Measurements from ENCODE around the gene GPR158.
A peak's percentile ranks its signal among the peaks of the same experiment; 100 is the strongest.
"Not testable (repeated sequence)": the region's sequence is repeated elsewhere in the genome, so short reads cannot be mapped to it uniquely, and the experiment has no call there.

The GPR158 gene

DNA sequence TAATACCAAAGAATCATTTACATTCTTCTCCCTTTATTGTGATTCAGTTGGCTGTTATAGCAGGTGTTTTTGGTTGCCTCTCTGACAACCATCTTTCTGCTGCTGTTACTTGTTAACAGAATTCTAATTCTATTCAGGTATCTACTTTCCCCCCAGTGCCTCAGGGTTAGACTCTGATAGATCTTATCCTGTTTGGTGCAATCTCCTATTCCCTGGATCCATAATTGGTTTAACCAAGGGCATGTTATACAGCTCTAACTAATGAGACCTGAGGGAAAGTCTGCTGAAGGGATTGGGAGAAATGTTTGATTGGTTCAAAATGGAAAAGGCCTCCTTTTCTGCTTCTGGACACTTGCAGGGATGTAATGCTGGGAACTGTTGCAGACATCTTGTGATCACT, 161.5 kb downstream of the GPR158 start:
- H3K27me3 ChIP-seq (ENCODE audit: control insufficient read depth in 5 of 5, insufficient read depth in 4 of 5, low read length in 5 of 5) = no peaks in the 10 kb centered on the region
- H3K9me3 ChIP-seq (ENCODE audit: control insufficient read depth in 5 of 5, low read length in 5 of 5) = no peaks in the 10 kb centered on the region
- H3K4me1 ChIP-seq (ENCODE audit: control insufficient read depth in 5 of 5, insufficient read depth in 5 of 5, low read length in 5 of 5) = no peaks in the 10 kb centered on the region
- H3K9ac ChIP-seq (ENCODE audit: low read length in 5 of 5) = no peak overlapping the region
- H3K36me3 ChIP-seq (ENCODE audit: control insufficient read depth in 5 of 5, insufficient read depth in 5 of 5, low read length in 5 of 5) = no peaks in the 10 kb centered on the region
- H3K27ac ChIP-seq (ENCODE audit: low read depth, low read length) = no peak overlapping the region
- no peak overlapping the region for H3K4me3 ChIP-seq (ENCODE audit: low read depth in 1 of 5, low read length in 5 of 5)

GRCh38 chr10:25338271-25338670, 163.5 kb downstream of the GPR158 start:
- Histone ChIP-seq H3K4me3 (ENCODE audit: low read depth in 1 of 5, low read length in 5 of 5) (no peak overlapping the region), H3K36me3 (ENCODE audit: control insufficient read depth in 5 of 5, insufficient read depth in 5 of 5, low read length in 5 of 5) (no peaks in the 10 kb centered on the region), H3K9ac (ENCODE audit: low read length in 5 of 5) (no peak overlapping the region), H3K27ac (ENCODE audit: low read depth, low read length) (no peak overlapping the region), H3K9me3 (ENCODE audit: control insufficient read depth in 5 of 5, low read length in 5 of 5) (no peaks in the 10 kb centered on the region), H3K4me1 (ENCODE audit: control insufficient read depth in 5 of 5, insufficient read depth in 5 of 5, low read length in 5 of 5) (no peaks in the 10 kb centered on the region), H3K27me3 (ENCODE audit: control insufficient read depth in 5 of 5, insufficient read depth in 4 of 5, low read length in 5 of 5) (no peaks in the 10 kb centered on the region)

DNA sequence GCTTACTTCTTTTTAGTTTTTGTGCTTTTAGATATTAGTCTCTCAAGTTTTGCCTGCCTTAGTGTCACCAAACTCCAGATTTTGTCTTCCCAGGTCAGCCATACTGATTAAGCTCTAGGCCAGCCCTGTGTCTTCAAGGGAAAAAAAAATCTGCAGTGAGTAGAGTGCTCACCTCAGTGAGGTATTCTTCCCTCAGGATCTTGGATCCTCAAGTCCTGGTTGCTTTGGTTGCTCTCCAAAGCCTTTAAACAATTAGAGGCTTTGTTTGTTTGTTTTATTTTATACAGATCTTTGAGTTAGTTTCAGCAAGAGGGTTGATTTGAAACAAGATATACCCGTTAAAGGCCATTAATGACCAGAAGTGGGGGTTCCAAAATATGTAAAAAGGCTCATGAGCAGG, 165.2 kb downstream of the GPR158 start:
- Histone ChIP-seq H3K9me3 (ENCODE audit: control insufficient read depth in 5 of 5, low read length in 5 of 5) (no peaks in the 10 kb centered on the region), H3K27me3 (ENCODE audit: control insufficient read depth in 5 of 5, insufficient read depth in 4 of 5, low read length in 5 of 5) (no peaks in the 10 kb centered on the region), H3K36me3 (ENCODE audit: control insufficient read depth in 5 of 5, insufficient read depth in 5 of 5, low read length in 5 of 5) (no peaks in the 10 kb centered on the region), H3K4me1 (ENCODE audit: control insufficient read depth in 5 of 5, insufficient read depth in 5 of 5, low read length in 5 of 5) (no peaks in the 10 kb centered on the region), H3K9ac (ENCODE audit: low read length in 5 of 5) (no peak overlapping the region), H3K27ac (ENCODE audit: low read depth, low read length) (no peak overlapping the region), H3K4me3 (ENCODE audit: low read depth in 1 of 5, low read length in 5 of 5) (no peak overlapping the region)

DNA sequence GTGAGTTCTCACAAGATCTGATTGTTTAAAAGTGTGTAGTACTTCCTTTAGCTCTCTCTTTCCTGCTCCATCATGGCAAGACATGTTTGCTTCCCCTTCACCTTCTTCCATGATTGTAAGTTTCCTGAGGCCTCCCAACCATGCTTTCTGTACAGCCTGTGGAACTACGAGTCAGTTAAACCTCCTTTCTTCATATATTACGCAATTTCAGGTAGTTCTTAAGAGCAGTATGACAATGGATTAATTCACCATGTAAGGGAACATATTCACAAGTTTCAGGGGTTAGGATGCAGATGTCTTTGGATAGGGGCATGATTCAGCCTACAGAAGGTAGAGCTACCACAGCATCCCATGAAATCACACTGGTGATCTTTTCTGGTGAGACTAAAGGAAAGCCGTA, 174.7 kb downstream of the GPR158 start:
- no peak overlapping the region for H3K4me3 ChIP-seq (ENCODE audit: low read depth in 1 of 5, low read length in 5 of 5)
- no peaks in the 10 kb centered on the region for H3K27me3 ChIP-seq (ENCODE audit: control insufficient read depth in 5 of 5, insufficient read depth in 4 of 5, low read length in 5 of 5)
- no peak overlapping the region for H3K9ac ChIP-seq (ENCODE audit: low read length in 5 of 5)
- no peaks in the 10 kb centered on the region for H3K9me3 ChIP-seq (ENCODE audit: control insufficient read depth in 5 of 5, low read length in 5 of 5)
- H3K4me1 ChIP-seq (ENCODE audit: control insufficient read depth in 5 of 5, insufficient read depth in 5 of 5, low read length in 5 of 5) = no peaks in the 10 kb centered on the region
- H3K27ac ChIP-seq (ENCODE audit: low read depth, low read length) = no peak overlapping the region
- H3K36me3 ChIP-seq (ENCODE audit: control insufficient read depth in 5 of 5, insufficient read depth in 5 of 5, low read length in 5 of 5) = no peaks in the 10 kb centered on the region

- Histone ChIP-seq H3K36me3 (ENCODE audit: control insufficient read depth in 5 of 5, insufficient read depth in 5 of 5, low read length in 5 of 5) (no peaks in the 10 kb centered on the region), H3K27me3 (ENCODE audit: control insufficient read depth in 5 of 5, insufficient read depth in 4 of 5, low read length in 5 of 5) (no peaks in the 10 kb centered on the region), H3K9me3 (ENCODE audit: control insufficient read depth in 5 of 5, low read length in 5 of 5) (peaks cover 8 to 27% (median 17%) of the 10 kb centered on the region in 5 donors), H3K27ac (ENCODE audit: low read depth, low read length) (no peak overlapping the region), H3K9ac (ENCODE audit: low read length in 5 of 5) (no peak overlapping the region), H3K4me1 (ENCODE audit: control insufficient read depth in 5 of 5, insufficient read depth in 5 of 5, low read length in 5 of 5) (no peaks in the 10 kb centered on the region), H3K4me3 (ENCODE audit: low read depth in 1 of 5, low read length in 5 of 5) (peak overlapping the region in 1 of 5 donors; percentile 37)
Measured at GRCh38 chr10:25356609-25357008, 181.8 kb downstream of the GPR158 start.

DNA sequence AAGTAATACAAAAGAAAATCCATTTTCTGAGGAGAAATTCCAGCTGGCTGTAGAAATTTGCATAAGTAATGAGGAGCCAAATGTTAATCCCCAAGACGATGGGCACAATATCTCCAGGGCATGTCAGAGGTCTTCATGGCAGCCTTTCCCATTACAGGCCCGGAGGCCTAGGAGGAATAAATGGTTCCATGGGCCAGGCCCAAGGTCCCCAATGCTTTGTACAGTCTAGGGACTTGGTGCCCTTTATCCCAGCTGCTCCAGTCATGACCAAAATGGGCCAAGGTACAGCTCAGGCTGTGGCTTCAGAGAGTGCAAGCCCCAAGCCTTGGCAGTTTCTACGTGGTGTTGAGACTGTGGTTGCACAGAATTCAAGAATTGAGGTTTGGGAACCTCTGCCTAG, 182.5 kb downstream of the GPR158 start:
- no peak overlapping the region for H3K4me3 ChIP-seq (ENCODE audit: low read depth in 1 of 5, low read length in 5 of 5)

GRCh38 chr10:25382029-25382810, 207.4 kb downstream of the GPR158 start:
- Histone ChIP-seq H3K9ac (ENCODE audit: low read length in 5 of 5) (no peak overlapping the region), H3K36me3 (ENCODE audit: control insufficient read depth in 5 of 5, insufficient read depth in 5 of 5, low read length in 5 of 5) (no peaks in the 10 kb centered on the region), H3K9me3 (ENCODE audit: control insufficient read depth in 5 of 5, low read length in 5 of 5) (peaks cover 0 to 8% (median 3%) of the 10 kb centered on the region in 5 donors), H3K4me1 (ENCODE audit: control insufficient read depth in 5 of 5, insufficient read depth in 5 of 5, low read length in 5 of 5) (no peaks in the 10 kb centered on the region), H3K27ac (ENCODE audit: low read depth, low read length) (no peak overlapping the region), H3K27me3 (ENCODE audit: control insufficient read depth in 5 of 5, insufficient read depth in 4 of 5, low read length in 5 of 5) (no peaks in the 10 kb centered on the region), H3K4me3 (ENCODE audit: low read depth in 1 of 5, low read length in 5 of 5) (no peak overlapping the region)

More for the DNA sequence above, 182.5 kb downstream of the GPR158 start:
- no peaks in the 10 kb centered on the region for H3K27me3 ChIP-seq (ENCODE audit: control insufficient read depth in 5 of 5, insufficient read depth in 4 of 5, low read length in 5 of 5)
- H3K9ac ChIP-seq (ENCODE audit: low read length in 5 of 5) = no peak overlapping the region
- H3K36me3 ChIP-seq (ENCODE audit: control insufficient read depth in 5 of 5, insufficient read depth in 5 of 5, low read length in 5 of 5) = no peaks in the 10 kb centered on the region
- H3K9me3 ChIP-seq (ENCODE audit: control insufficient read depth in 5 of 5, low read length in 5 of 5) = peaks cover 8 to 27% (median 17%) of the 10 kb centered on the region in 5 donors
- no peak overlapping the region for H3K27ac ChIP-seq (ENCODE audit: low read depth, low read length)
- no peaks in the 10 kb centered on the region for H3K4me1 ChIP-seq (ENCODE audit: control insufficient read depth in 5 of 5, insufficient read depth in 5 of 5, low read length in 5 of 5)

DNA sequence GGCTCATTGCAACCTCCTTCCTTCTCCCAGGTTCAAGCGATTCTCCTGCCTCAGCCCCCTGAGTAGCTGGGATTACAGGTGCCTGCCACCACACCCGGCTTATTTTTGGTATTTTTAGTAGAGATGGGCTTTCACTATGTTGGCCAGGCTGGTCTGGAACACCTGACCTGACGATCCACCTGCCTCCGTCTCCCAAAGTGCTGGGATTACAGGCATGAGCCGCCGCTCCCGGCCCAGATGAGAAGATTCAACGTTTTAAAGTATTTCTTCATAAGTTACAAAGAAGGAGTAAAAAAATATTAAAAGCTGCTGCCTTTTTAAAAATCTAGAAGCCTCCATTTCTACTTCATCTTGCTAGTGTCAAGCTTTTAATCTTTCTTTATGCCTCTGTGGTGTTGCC, 208.1 kb downstream of the GPR158 start:
- not testable (repeated sequence) for H3K4me3 ChIP-seq (ENCODE audit: low read depth in 1 of 5, low read length in 5 of 5); H3K36me3 ChIP-seq (ENCODE audit: control insufficient read depth in 5 of 5, insufficient read depth in 5 of 5, low read length in 5 of 5); H3K9me3 ChIP-seq (ENCODE audit: control insufficient read depth in 5 of 5, low read length in 5 of 5); H3K9ac ChIP-seq (ENCODE audit: low read length in 5 of 5); H3K4me1 ChIP-seq (ENCODE audit: control insufficient read depth in 5 of 5, insufficient read depth in 5 of 5, low read length in 5 of 5); H3K27me3 ChIP-seq (ENCODE audit: control insufficient read depth in 5 of 5, insufficient read depth in 4 of 5, low read length in 5 of 5); H3K27ac ChIP-seq (ENCODE audit: low read depth, low read length)

DNA sequence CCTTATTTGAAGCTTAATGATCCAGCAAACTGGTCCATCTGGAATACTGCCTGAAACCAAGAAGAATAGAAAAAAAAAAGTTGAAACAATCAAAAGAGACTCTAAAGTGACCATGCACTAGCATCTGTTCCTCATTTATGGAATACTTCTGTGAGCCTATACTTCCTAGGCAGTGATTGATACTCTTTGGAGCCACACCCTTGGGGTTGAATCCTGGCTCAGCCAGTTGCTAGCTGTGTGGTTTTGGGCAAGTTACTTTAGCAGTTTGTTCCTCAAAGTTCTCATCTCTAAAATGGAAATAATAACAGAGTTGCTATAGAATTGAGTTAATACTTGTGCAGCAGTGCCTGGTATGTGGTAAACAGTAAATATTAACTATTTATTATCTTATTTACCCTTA, 208.9 kb downstream of the GPR158 start:
- H3K4me3 ChIP-seq (ENCODE audit: low read depth in 1 of 5, low read length in 5 of 5) = no peak overlapping the region
- no peaks in the 10 kb centered on the region for H3K4me1 ChIP-seq (ENCODE audit: control insufficient read depth in 5 of 5, insufficient read depth in 5 of 5, low read length in 5 of 5)
- H3K27me3 ChIP-seq (ENCODE audit: control insufficient read depth in 5 of 5, insufficient read depth in 4 of 5, low read length in 5 of 5) = no peaks in the 10 kb centered on the region
- no peak overlapping the region for H3K27ac ChIP-seq (ENCODE audit: low read depth, low read length)
- no peak overlapping the region for H3K9ac ChIP-seq (ENCODE audit: low read length in 5 of 5)
- peaks cover 3 to 15% (median 9%) of the 10 kb centered on the region in 5 donors for H3K9me3 ChIP-seq (ENCODE audit: control insufficient read depth in 5 of 5, low read length in 5 of 5)
- no peaks in the 10 kb centered on the region for H3K36me3 ChIP-seq (ENCODE audit: control insufficient read depth in 5 of 5, insufficient read depth in 5 of 5, low read length in 5 of 5)

- Histone ChIP-seq H3K9me3 (ENCODE audit: control insufficient read depth in 5 of 5, low read length in 5 of 5) (peaks cover 3 to 19% (median 12%) of the 10 kb centered on the region in 5 donors), H3K9ac (ENCODE audit: low read length in 5 of 5) (no peak overlapping the region), H3K4me3 (ENCODE audit: low read depth in 1 of 5, low read length in 5 of 5) (no peak overlapping the region), H3K27ac (ENCODE audit: low read depth, low read length) (no peak overlapping the region), H3K27me3 (ENCODE audit: control insufficient read depth in 5 of 5, insufficient read depth in 4 of 5, low read length in 5 of 5) (no peaks in the 10 kb centered on the region), H3K36me3 (ENCODE audit: control insufficient read depth in 5 of 5, insufficient read depth in 5 of 5, low read length in 5 of 5) (no peaks in the 10 kb centered on the region), H3K4me1 (ENCODE audit: control insufficient read depth in 5 of 5, insufficient read depth in 5 of 5, low read length in 5 of 5) (no peaks in the 10 kb centered on the region)
Measured at GRCh38 chr10:25384618-25385017, 209.8 kb downstream of the GPR158 start.

Data from subcutaneous abdominal adipose tissue (tissue), 5 donors.